ENCODE data around the gene KRT79. TPM values are rescaled to one million over a fixed set of nuclear protein-coding genes. Genes with fewer than 3 reads are reported as not detected.

KRT79 gene
- total and polyA plus RNA-seq, 9 of the 15 experiments (the other 6 are each of a cell fraction or from before 2014, with no cell fraction given): 0.03 to 2.3 (median 0.23) TPM; not detected in 2

DNA sequence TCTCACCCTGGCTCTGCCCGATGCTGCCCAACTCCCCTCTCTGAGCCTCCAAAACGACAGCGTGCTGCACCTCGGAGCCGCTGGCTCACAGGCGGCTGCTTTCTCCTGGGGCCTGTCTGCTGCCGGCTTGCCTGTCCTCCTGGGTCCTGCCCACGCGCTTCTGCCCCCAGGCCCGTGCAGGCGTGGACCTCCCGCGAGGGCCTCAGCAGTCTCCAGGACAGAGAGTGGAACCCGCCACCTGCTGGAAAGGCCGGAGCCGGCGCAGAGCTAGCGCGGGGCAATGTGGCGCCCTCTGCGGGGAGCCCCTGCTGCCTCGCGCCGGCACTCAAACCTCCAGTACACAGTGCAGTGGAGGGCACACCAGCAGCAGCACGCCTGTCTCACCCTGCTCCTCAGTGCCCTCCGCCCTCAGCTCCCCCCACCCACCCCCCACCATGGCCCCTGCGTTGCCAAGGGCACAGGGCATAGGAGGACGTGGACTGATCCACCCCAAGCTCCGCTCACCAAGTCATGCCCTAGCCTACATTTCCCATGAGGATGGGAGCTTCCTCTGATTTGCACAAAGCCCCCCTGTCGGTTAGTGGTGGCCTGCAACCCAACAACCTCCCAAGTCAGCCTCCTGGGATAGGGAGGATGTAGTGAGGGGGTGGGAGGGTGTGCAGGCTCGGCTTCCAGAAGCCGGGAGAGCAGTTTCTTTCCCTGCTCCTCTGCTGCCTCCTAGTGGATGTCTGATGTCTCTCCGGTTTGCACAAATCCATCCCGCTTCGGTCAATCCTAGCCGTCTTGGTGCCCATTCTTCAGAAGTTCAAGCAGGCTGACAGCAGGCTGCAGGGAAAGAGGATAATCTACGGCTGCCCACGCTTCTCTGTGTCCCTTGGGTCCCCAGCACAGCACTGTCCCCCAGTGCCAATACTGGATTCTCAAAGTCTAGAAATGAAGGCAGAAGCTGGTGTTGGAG, 45.6 kb upstream of the KRT79 start (continued):
- TF ChIP-seq CC2D1A (IDR thresholded peaks at IDR 0.05): peak; percentile 64; the same call in 1 of the 2 replicates
- no peak for TF ChIP-seq ZKSCAN8 (CRISPR knock-in tag; IDR thresholded peaks at IDR 0.05)
- peak in 1 of 2 experiments; percentile 40; a peak in 1 of 4 replicates for TF ChIP-seq NONO (IDR thresholded peaks at IDR 0.05; ENCODE audit: low read depth in 2 of 2, low read length in 1 of 2)
- TF ChIP-seq RB1 (IDR thresholded peaks at IDR 0.05; ENCODE audit: low read depth): peak; percentile 94
- peak; percentile 23 for TF ChIP-seq CCNT2 (IDR thresholded peaks at IDR 0.05; ENCODE audit: borderline replicate concordance, extremely low read depth, insufficient read length, low read depth, low read length)
- TF ChIP-seq, protein P1, sequence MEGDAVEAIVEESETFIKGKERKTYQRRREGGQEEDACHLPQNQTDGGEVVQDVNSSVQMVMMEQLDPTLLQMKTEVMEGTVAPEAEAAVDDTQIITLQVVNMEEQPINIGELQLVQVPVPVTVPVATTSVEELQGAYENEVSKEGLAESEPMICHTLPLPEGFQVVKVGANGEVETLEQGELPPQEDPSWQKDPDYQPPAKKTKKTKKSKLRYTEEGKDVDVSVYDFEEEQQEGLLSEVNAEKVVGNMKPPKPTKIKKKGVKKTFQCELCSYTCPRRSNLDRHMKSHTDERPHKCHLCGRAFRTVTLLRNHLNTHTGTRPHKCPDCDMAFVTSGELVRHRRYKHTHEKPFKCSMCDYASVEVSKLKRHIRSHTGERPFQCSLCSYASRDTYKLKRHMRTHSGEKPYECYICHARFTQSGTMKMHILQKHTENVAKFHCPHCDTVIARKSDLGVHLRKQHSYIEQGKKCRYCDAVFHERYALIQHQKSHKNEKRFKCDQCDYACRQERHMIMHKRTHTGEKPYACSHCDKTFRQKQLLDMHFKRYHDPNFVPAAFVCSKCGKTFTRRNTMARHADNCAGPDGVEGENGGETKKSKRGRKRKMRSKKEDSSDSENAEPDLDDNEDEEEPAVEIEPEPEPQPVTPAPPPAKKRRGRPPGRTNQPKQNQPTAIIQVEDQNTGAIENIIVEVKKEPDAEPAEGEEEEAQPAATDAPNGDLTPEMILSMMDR (IDR thresholded peaks at IDR 0.05 in 2 of 3, conservative IDR thresholded peaks at IDR 0.05 in 1 of 3; ENCODE audit: insufficient read depth in 2 of 3, low read depth in 1 of 3, low read length in 3 of 3): peak; percentile 83 to 100 (median 99)
- peak; percentile 84 for TF ChIP-seq KAT2B (IDR thresholded peaks at IDR 0.05; ENCODE audit: low read depth, low read length)
- TF ChIP-seq ZNF232 (CRISPR knock-in tag; IDR thresholded peaks at IDR 0.05): no peak
- 0 out of 2 replicates have a peak, but pooled peaks have one; percentile 36 for TF ChIP-seq E2F3 (CRISPR knock-in tag; IDR thresholded peaks at IDR 0.05)
- no peak for TF ChIP-seq ZBTB1 (CRISPR knock-in tag; IDR thresholded peaks at IDR 0.05; ENCODE audit: borderline replicate concordance, low read depth)
- TF ChIP-seq, protein P2, sequence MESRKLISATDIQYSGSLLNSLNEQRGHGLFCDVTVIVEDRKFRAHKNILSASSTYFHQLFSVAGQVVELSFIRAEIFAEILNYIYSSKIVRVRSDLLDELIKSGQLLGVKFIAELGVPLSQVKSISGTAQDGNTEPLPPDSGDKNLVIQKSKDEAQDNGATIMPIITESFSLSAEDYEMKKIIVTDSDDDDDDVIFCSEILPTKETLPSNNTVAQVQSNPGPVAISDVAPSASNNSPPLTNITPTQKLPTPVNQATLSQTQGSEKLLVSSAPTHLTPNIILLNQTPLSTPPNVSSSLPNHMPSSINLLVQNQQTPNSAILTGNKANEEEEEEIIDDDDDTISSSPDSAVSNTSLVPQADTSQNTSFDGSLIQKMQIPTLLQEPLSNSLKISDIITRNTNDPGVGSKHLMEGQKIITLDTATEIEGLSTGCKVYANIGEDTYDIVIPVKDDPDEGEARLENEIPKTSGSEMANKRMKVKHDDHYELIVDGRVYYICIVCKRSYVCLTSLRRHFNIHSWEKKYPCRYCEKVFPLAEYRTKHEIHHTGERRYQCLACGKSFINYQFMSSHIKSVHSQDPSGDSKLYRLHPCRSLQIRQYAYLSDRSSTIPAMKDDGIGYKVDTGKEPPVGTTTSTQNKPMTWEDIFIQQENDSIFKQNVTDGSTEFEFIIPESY (CRISPR knock-in tag; IDR thresholded peaks at IDR 0.05): peak; percentile 61; the same call in 1 of the 2 replicates
- TF ChIP-seq KDM2B (CRISPR knock-in tag; IDR thresholded peaks at IDR 0.05): no peak
- peak; percentile 40 for TF ChIP-seq RBBP5 (IDR thresholded peaks at IDR 0.05; ENCODE audit: borderline replicate concordance, insufficient read depth, low read length, poor library complexity, severe bottlenecking)
- 0 out of 2 replicates have a peak, but pooled peaks have one; percentile 7 for TF ChIP-seq EP300 (IDR thresholded peaks at IDR 0.05; ENCODE audit: low read length)
- TF ChIP-seq NRF1 (conservative IDR thresholded peaks at IDR 0.05 in 1 of 2, IDR thresholded peaks at IDR 0.05 in 1 of 2): peak; percentile 61 to 64
- peak; percentile 42; the same call in 1 of the 2 replicates for TF ChIP-seq SP1 (CRISPR knock-in tag; IDR thresholded peaks at IDR 0.05)
- peak; percentile 47; the same call in 1 of the 2 replicates for TF ChIP-seq ZBTB17 (CRISPR knock-in tag; IDR thresholded peaks at IDR 0.05)
- TF ChIP-seq JUND (IDR thresholded peaks at IDR 0.05; ENCODE audit: borderline replicate concordance, low read depth, low read length): peak; percentile 73
- TF ChIP-seq JUND (tag; IDR thresholded peaks at IDR 0.05; ENCODE audit: borderline replicate concordance, low read depth, low read length): no peak; the same call in 2 of the 3 replicates
- TF ChIP-seq TEAD2 (tag; IDR thresholded peaks at IDR 0.05): no peak
- no peak for TF ChIP-seq ESRRA (IDR thresholded peaks at IDR 0.05; ENCODE audit: borderline replicate concordance, low read depth)

Data from K562 (cell line).